Calu3 (cell line): ENCODE measurements around the gene MLN. TPM values are rescaled to one million over a fixed set of nuclear protein-coding genes. Genes with fewer than 3 reads are reported as not detected.
"Not testable (repeated sequence)": the region's sequence is repeated elsewhere in the genome, so short reads cannot be mapped to it uniquely, and the experiment has no call there.

ENCODE experiments used
- BruUV-seq: library from RNA; stranded (reverse); fragments of 400-500 nt; replicated peaks from 2 replicates; lab custom pipeline; 2021; lab: Mats Ljungman, UMichigan
- CTCF ChIA-PET: fragments of 300-600 bp; sonication (Branson Sonifier 250); formaldehyde crosslinking; loops from one replicate; lab custom pipeline; 2022; ENCODE audit warnings: antibody characterized with exemption; lab: Charles Lee
- DNase-seq: peaks from one replicate; pipeline ENCODE4 v3.0.0; 2022
- H3K27ac Mint-ChIP-seq: one replicate; pipeline ENCODE4 v1.8.0; 2022; ENCODE audit warnings: mixed read lengths; ENCODE audit not compliant: unreplicated experiment
- H3K27me3 Mint-ChIP-seq: one replicate; pipeline ENCODE4 v1.8.0; 2022; ENCODE audit warnings: mixed read lengths; ENCODE audit not compliant: unreplicated experiment
- H3K36me3 Mint-ChIP-seq: one replicate; pipeline ENCODE4 v1.8.0; 2022; ENCODE audit warnings: mild to moderate bottlenecking, moderate library complexity, mixed read lengths; ENCODE audit not compliant: insufficient read depth, unreplicated experiment
- H3K4me1 Mint-ChIP-seq: one replicate; pipeline ENCODE4 v1.8.0; 2022; ENCODE audit warnings: mild to moderate bottlenecking, low read depth, mixed read lengths; ENCODE audit not compliant: unreplicated experiment
- H3K4me3 Mint-ChIP-seq: one replicate; pipeline ENCODE4 v1.8.0; 2022; ENCODE audit warnings: mild to moderate bottlenecking, low read depth, moderate library complexity, mixed read lengths; ENCODE audit not compliant: unreplicated experiment
- H3K9me3 Mint-ChIP-seq: one replicate; pipeline ENCODE4 v1.8.0; 2022; ENCODE audit warnings: low read depth, mixed read lengths; ENCODE audit not compliant: unreplicated experiment
- intact Hi-C: fragments of 100-400 bp; cut with micrococcal nuclease; formaldehyde crosslinking; loops from one replicate; pipeline ENCODE4 v1.10.0; 2022; ENCODE audit not compliant: unreplicated experiment
- total RNA-seq: library from RNA; stranded (reverse); gene quantifications from 2 replicates; pipeline ENCODE4 v1.2.3, GENCODE V29; 2022
- TF ChIP-seq, protein P1 (sequence below): fragments of 200-600 bp; IDR thresholded peaks from one replicate; pipeline ENCODE4 v1.8.0; 2022; ENCODE audit warnings: antibody characterized with exemption; ENCODE audit not compliant: unreplicated experiment

The MLN gene
- total RNA-seq, 1 experiment from 2014 or later = not detected

DNA sequence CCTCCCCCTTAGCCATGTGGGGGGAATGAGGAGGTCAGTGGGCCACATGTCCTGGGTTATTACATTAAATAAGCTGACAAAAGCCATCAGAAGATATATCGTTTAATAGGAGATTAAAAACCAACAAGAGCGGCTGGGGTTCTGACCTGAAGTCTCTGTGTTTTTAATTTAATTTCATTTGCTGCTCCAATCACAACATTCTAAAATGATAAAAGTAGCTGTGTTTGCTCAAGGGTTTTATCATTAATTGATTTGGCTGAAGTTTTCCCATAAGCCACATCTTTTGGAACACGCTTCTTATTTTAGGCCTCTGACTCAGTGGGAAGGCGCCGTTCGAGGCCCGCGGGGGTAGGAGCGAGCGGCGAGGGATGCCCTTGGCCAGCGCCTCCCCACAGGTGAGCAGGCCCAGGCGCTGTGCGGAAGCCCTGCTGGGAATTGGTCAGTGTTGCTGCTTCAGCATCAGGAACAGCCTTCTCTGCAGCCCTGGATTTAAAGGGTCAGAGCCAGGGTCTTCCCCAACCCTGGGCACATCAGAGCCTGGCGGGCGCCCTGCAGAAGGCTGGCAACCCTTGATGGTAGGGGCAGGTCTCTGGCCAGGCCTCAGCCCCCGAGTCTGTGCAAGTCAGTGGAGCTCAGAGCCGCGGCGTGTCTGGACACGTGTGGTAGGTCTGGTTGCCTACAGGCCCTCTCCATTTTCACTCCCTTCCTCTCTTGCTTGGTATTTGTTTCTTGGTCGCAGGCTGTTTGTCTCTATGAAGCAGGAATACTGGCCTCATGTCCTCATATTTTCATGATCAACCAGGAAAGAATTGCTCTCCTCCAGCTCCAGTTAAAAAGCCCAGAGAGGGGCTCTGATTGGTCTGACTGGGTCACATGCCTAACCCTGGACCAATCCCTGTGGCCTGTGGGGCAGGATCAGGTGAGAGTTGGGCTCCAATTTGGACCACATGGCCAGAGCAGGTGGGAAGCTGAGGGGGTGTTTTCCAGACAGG is 30.9 kb upstream of the MLN start:
- intact Hi-C loops = no loop called here
- Mint-ChIP-seq H3K4me3 (no peak overlapping the region), H3K36me3 (no peaks in the 10 kb centered on the region), H3K4me1 (peaks cover 5% of the 10 kb centered on the region), H3K9me3 (no peaks in the 10 kb centered on the region), H3K27me3 (peaks cover 81% of the 10 kb centered on the region), H3K27ac (no peak overlapping the region)
- BruUV-seq = no TSS peak
- CTCF ChIA-PET = interaction anchor here (0.6 kb wide), 2 partner anchors 69 to 908 kb away, joined by 3 read pairs; no protein-coding TSS in a partner anchor
- no peak for DNase-seq
- TF ChIP-seq, protein P1, sequence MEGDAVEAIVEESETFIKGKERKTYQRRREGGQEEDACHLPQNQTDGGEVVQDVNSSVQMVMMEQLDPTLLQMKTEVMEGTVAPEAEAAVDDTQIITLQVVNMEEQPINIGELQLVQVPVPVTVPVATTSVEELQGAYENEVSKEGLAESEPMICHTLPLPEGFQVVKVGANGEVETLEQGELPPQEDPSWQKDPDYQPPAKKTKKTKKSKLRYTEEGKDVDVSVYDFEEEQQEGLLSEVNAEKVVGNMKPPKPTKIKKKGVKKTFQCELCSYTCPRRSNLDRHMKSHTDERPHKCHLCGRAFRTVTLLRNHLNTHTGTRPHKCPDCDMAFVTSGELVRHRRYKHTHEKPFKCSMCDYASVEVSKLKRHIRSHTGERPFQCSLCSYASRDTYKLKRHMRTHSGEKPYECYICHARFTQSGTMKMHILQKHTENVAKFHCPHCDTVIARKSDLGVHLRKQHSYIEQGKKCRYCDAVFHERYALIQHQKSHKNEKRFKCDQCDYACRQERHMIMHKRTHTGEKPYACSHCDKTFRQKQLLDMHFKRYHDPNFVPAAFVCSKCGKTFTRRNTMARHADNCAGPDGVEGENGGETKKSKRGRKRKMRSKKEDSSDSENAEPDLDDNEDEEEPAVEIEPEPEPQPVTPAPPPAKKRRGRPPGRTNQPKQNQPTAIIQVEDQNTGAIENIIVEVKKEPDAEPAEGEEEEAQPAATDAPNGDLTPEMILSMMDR = no peak

DNA sequence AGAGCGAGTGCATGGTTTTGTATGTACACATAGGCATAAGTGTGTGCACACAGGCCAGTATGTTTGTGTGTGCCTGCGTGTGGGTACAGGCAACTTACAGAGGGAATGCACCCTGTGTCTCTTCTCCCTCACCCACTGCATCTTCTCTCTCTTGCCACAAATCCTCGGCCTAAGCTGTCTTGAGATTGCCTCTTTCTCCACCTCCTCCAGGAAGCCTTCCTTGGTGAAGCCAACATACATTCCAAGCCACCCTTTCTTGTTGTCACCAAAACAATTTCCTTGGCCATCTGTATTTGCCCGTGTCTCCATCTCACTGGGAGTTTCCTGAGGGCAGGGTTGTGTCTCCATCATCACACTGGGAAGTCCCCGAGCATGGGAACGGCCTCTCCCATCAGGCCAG is 29.8 kb upstream of the MLN start:
- no TSS peak for BruUV-seq
- no peaks in the 10 kb centered on the region for H3K9me3 Mint-ChIP-seq

DNA sequence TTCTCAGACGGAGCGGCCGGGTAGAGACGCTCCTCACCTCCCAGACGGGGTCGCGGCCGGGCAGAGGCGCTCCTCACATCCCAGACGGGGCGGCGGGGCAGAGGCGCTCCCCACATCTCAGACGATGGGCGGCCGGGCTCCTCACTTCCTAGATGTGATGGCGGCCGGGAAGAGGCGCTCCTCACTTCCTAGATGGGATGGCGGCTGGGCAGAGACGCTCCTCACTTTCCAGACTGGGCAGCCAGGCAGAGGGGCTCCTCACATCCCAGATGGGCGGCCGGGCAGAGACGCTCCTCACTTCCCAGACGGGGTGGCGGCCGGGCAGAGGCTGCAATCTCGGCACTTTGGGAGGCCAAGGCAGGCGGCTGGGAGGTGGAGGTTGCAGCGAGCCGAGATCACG is 29.0 kb upstream of the MLN start:
- H3K4me3 Mint-ChIP-seq, DNase-seq: not testable (repeated sequence)

More for the DNA sequence above, 29.8 kb upstream of the MLN start:
- CTCF ChIA-PET = no interaction called here
- TF ChIP-seq, protein P1 = no peak
- Mint-ChIP-seq H3K4me1 (no peaks in the 10 kb centered on the region), H3K4me3 (no peak overlapping the region), H3K27me3 (peaks cover 92% of the 10 kb centered on the region), H3K36me3 (no peaks in the 10 kb centered on the region), H3K27ac (no peak overlapping the region)
- intact Hi-C loops = no loop called here
- no peak for DNase-seq

DNA sequence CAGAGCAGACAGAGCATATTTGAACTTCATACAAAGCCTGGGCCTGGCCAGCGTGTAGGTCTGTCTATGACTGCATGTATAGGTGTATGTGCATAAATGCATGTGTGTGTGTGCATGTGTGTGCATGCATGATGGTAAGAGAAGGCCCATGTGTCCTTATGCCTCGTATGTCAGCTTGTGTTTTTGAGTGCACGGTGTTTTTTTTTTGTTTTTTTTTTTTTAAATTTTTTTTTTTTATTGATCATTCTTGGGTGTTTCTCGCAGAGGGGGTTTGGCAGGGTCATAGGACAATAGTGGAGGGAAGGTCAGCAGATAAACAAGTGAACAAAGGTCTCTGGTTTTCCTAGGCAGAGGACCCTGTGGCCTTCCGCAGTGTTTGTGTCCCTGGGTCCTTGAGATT is 27.9 kb upstream of the MLN start:
- BruUV-seq, H3K27ac Mint-ChIP-seq, H3K4me3 Mint-ChIP-seq, CTCF ChIA-PET, H3K4me1 Mint-ChIP-seq, H3K9me3 Mint-ChIP-seq, intact Hi-C loops, DNase-seq, H3K36me3 Mint-ChIP-seq: not testable (repeated sequence)
- H3K27me3 Mint-ChIP-seq = peaks cover 92% of the 10 kb centered on the region

More for the DNA sequence above, 29.0 kb upstream of the MLN start:
- H3K36me3 Mint-ChIP-seq, H3K9me3 Mint-ChIP-seq, H3K4me1 Mint-ChIP-seq, intact Hi-C loops, BruUV-seq, H3K27ac Mint-ChIP-seq, CTCF ChIA-PET: not testable (repeated sequence)
- H3K27me3 Mint-ChIP-seq = peaks cover 92% of the 10 kb centered on the region

DNA sequence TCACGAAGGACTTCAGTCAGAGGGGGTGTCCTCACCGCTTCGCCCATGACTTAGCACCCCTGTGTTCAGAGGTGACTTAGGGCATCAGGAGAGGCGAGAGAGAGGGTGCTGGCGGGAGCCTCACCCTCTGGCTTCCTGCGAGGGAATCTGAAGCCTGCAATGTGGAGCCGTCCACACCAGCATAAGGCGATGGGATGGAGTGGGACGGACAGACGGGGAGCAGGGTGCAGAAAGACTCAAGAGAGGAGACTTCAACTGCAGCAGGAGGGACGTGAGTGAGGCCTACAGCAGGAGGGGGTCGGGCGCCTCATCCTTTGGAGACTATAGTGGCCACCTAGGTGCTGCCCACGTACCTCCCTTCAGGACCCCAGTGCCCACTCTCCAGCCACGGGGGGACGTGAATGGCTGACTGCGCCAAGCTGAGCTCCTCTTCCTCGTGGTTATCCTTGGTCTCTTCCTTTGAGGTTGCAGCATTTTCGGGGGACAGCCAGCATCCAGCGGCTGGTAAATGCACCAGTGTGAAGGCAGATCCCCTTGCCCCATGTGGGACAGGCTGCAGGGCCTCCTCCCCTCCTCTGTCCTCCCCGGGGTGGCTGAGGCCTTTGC is 26.9 kb upstream of the MLN start:
- CTCF ChIA-PET = no interaction called here
- H3K27ac Mint-ChIP-seq = no peak overlapping the region
- TF ChIP-seq, protein P1 = no peak
- intact Hi-C loops = no loop called here
- no peak overlapping the region for H3K4me3 Mint-ChIP-seq
- no peaks in the 10 kb centered on the region for H3K36me3 Mint-ChIP-seq
- H3K4me1 Mint-ChIP-seq = no peaks in the 10 kb centered on the region
- no peaks in the 10 kb centered on the region for H3K9me3 Mint-ChIP-seq
- no TSS peak for BruUV-seq
- DNase-seq = no peak
- peaks cover 92% of the 10 kb centered on the region for H3K27me3 Mint-ChIP-seq
